Kidney (tissue), 22 donors: ENCODE results near the gene MGAM2. TPM values are rescaled to one million over a fixed set of nuclear protein-coding genes. Genes with fewer than 3 reads are reported as not detected.

ENCODE experiments used
- DNase-seq, 5 donors: peaks; one replicate each; pipeline ENCODE4 v3.0.0-alpha.2; 2013 to 2020
- FAIRE-seq: peaks from 2 replicates; lab custom pipeline; 2012; peaks lifted over from hg19 to GRCh38; lab: Jason Lieb, UNC
- H3K27ac ChIP-seq, 2 donors: one replicate each; pipeline ENCODE4 v1.7.0; 2013; ENCODE audit warnings: low read depth in 2 of 2, low read length in 2 of 2, inconsistent platforms in 1 of 2
- H3K27me3 ChIP-seq: one replicate; pipeline ENCODE4 v1.7.1; 2013; ENCODE audit warnings: low read length, inconsistent platforms; ENCODE audit not compliant: control insufficient read depth, insufficient read depth
- H3K36me3 ChIP-seq, 3 donors: one replicate each; pipeline versions ENCODE4 v1.7.0 to v1.7.1; 2013; ENCODE audit warnings: low read length in 3 of 3, control low read depth in 1 of 3, inconsistent platforms in 1 of 3; ENCODE audit not compliant: insufficient read depth in 3 of 3, control insufficient read depth in 2 of 3
- H3K4me1 ChIP-seq, 3 donors: one replicate each; pipeline versions ENCODE4 v1.7.0 to v1.7.1; 2013; ENCODE audit warnings: low read length in 3 of 3, inconsistent platforms in 1 of 3, low read depth in 1 of 3; ENCODE audit not compliant: control insufficient read depth in 2 of 3, insufficient read depth in 2 of 3
- H3K4me3 ChIP-seq, 3 donors: one replicate each; pipeline versions ENCODE4 v1.7.0 to v1.8.1; 2013; ENCODE audit warnings: low read length in 3 of 3, control low read depth in 1 of 3, inconsistent platforms in 1 of 3
- H3K9ac ChIP-seq, 3 donors: one replicate each; pipeline versions ENCODE4 v1.7.0 to v1.7.1; 2013; ENCODE audit warnings: low read length in 3 of 3, control low read depth in 1 of 3, inconsistent platforms in 1 of 3
- H3K9me3 ChIP-seq, 3 donors: one replicate each; pipeline versions ENCODE4 v1.7.0 to v1.7.1; 2013; ENCODE audit warnings: low read length in 3 of 3, control low read depth in 1 of 3, inconsistent platforms in 1 of 3; ENCODE audit not compliant: control insufficient read depth in 2 of 3, insufficient read depth in 1 of 3
- intact Hi-C: fragments of 100-400 bp; cut with DNase I; formaldehyde crosslinking; loops from one replicate; pipeline ENCODE4 v1.11.1; 2022
- long read RNA-seq, 10 donors: library from polyadenylated mRNA in 1 of 10; unstranded in 1 of 10; transcript quantifications; one replicate each; pipeline ENCODE4 v2.0.0 and lab custom pipeline, GENCODE V29; 2021 to 2026
- polyA plus RNA-seq: library from polyadenylated mRNA; stranded (reverse); fragments of 350-450 nt; fragmentation: Illumina TruSeq; extraction: RNeasy Lipid Tissue Mini Kit (QIAGEN cat#74804); gene quantifications from one replicate; pipeline ENCODE4 v1.2.3, GENCODE V29; 2014; ENCODE audit warnings: low read depth, low replicate concordance; ENCODE audit not compliant: insufficient read depth
- total RNA-seq: library from RNA; stranded (reverse); fragmentation: NEBNext Ultra II Directional; extraction: Animal tissue kit (Norgen Biotek cat#: 25700); gene quantifications from one replicate; pipeline ENCODE4 v1.2.1, GENCODE V29; 2021
- TF ChIP-seq, protein P1 (sequence below): IDR thresholded peaks from 3 replicates; pipeline ENCODE4 v1.5.1; 2012; ENCODE audit warnings: mild to moderate bottlenecking, moderate library complexity, borderline replicate concordance; ENCODE audit not compliant: insufficient read depth; ENCODE audit errors: extremely low read depth
- donor health status: control.
- donor health status: control.
- donor health status: control.
- donor health status: control.
- donor health status: control.
- donor health status: DM: yes; HTN: yes; CAD: no.
- donor health status: Normal renal cell carcinoma (clear cell type).

MGAM2 gene
- total RNA-seq (0.13 TPM), polyA plus RNA-seq (not detected)
- long read RNA-seq, donor 1: 0 reads
- long read RNA-seq, donor 2: 0 reads
- long read RNA-seq, donor 3: 0 reads
- long read RNA-seq, donor 4: 0 reads
- long read RNA-seq, donor 5: 0 reads
- long read RNA-seq, donor 6: 0 reads
- long read RNA-seq, donor 7: 0 reads
- long read RNA-seq, donor 8: 0 reads
- long read RNA-seq, donor 9: 0 reads
- long read RNA-seq, donor 10: 0 reads

- no peak within 1 kb of the TSS for H3K9ac ChIP-seq
- DNase-seq (no peak), FAIRE-seq (no peak)
- TF ChIP-seq, protein P1, sequence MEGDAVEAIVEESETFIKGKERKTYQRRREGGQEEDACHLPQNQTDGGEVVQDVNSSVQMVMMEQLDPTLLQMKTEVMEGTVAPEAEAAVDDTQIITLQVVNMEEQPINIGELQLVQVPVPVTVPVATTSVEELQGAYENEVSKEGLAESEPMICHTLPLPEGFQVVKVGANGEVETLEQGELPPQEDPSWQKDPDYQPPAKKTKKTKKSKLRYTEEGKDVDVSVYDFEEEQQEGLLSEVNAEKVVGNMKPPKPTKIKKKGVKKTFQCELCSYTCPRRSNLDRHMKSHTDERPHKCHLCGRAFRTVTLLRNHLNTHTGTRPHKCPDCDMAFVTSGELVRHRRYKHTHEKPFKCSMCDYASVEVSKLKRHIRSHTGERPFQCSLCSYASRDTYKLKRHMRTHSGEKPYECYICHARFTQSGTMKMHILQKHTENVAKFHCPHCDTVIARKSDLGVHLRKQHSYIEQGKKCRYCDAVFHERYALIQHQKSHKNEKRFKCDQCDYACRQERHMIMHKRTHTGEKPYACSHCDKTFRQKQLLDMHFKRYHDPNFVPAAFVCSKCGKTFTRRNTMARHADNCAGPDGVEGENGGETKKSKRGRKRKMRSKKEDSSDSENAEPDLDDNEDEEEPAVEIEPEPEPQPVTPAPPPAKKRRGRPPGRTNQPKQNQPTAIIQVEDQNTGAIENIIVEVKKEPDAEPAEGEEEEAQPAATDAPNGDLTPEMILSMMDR: no peak
- no peaks in the 10 kb centered on the region for H3K9me3 ChIP-seq
- H3K27me3 ChIP-seq: no peaks in the 10 kb centered on the region
- H3K4me3 ChIP-seq: no peak within 1 kb of the TSS
- H3K36me3 ChIP-seq: no peaks in the 10 kb centered on the region
- intact Hi-C loops: no loop called here
- no peak within 1 kb of the TSS for H3K27ac ChIP-seq
- no peaks in the 10 kb centered on the region for H3K4me1 ChIP-seq
Measured at GRCh38 chr7:142111499-142111898, at the start of gene MGAM2. Gene MGAM2, plus strand, starts transcription at chr7:142111718. Its CDS starts 5,156 bp downstream, at chr7:142116874.

DNA sequence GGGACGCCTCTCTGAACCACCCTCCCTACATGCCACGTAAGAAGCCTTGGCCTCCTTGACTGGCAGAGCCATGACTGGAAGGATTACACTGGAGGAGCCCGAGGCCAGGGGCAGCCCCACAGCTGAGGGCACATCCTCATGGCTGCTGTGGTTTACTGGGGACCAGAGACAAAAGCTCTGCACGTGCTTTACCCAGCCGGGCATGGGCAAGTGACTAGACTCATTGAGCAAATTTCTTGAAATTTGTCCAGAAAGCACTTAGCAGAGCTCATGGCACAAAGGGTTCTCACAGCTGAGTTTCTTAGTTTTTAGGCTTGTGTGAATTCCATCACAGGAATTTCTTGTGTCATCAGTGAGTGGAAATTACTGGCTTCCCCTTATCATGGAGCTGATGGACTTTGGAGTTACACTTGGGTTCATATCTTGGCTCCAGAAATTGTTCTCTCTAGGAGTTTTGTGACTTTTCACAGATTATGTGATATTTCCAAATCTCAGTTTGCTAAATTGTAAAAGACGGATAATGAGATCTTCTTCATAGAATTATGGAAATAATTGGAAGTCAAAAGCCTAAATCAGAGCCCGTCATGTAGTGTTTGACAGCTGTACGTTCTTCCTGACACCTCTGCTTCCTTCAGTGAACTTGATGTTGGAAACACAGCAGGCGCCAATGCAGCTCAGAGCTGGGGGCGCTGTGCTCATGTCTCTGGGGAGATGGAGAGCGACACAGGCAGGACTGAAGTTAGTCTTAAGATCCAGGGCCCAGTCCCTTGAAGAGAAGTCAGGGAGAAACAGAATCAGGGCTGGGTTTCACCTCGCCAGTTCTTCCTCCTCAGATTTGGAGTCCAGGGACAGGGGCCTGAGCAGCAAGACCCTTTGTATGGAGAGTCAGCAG, 47.7 kb upstream of the MGAM2 start:
- H3K4me3 ChIP-seq: no peak overlapping the region
- no peak overlapping the region for H3K27ac ChIP-seq
- DNase-seq (no peak), FAIRE-seq (no peak)
- H3K4me1 ChIP-seq: no peaks in the 10 kb centered on the region
- no peaks in the 10 kb centered on the region for H3K27me3 ChIP-seq
- intact Hi-C loops: no loop called here
- no peak overlapping the region for H3K9ac ChIP-seq
- H3K36me3 ChIP-seq: no peaks in the 10 kb centered on the region
- TF ChIP-seq, protein P1: no peak
- no peaks in the 10 kb centered on the region for H3K9me3 ChIP-seq

- no peak for FAIRE-seq
- H3K9me3 ChIP-seq: no peaks in the 10 kb centered on the region
- TF ChIP-seq, protein P1: no peak
- no peaks in the 10 kb centered on the region for H3K27me3 ChIP-seq
- H3K27ac ChIP-seq: no peak overlapping the region
- no peak for DNase-seq
- H3K4me1 ChIP-seq: no peaks in the 10 kb centered on the region
- no peak overlapping the region for H3K4me3 ChIP-seq
- H3K36me3 ChIP-seq: no peaks in the 10 kb centered on the region
- intact Hi-C loops: no loop called here
- no peak overlapping the region for H3K9ac ChIP-seq
Measured at GRCh38 chr7:142066536-142066935, 45.0 kb upstream of the MGAM2 start.
